HCT116 (cell line): ENCODE results near the gene PTPRA. TPM values are rescaled to one million over a fixed set of nuclear protein-coding genes. Genes with fewer than 3 reads are reported as not detected.

Experiments
- ATAC-seq: fragments of 200-7000 bp; cut with Tn5 transposase; 2 replicates; pipeline ENCODE4 v1.9.1; 2020; ENCODE audit warnings: mild to moderate bottlenecking, moderate library complexity
- BruUV-seq: library from RNA; stranded (reverse); fragments of 400-500 nt; replicated peaks from 2 replicates; lab custom pipeline; 2021; lab: Mats Ljungman, UMichigan
- CTCF ChIA-PET: fragments of 300-600 bp; sonication (Branson Sonifier 250); formaldehyde crosslinking; loops from one replicate; lab custom pipeline; 2021; ENCODE audit warnings: antibody characterized with exemption; lab: Charles Lee
- POLR2A ChIA-PET: fragments of 300-600, 350-600 bp; sonication (Branson Sonifier 250); formaldehyde crosslinking; loops from one replicate; lab custom pipeline; 2021; ENCODE audit warnings: antibody characterized with exemption; lab: Charles Lee
- RAD21 ChIA-PET, 2 experiments: fragments of 300-600 bp; sonication (Branson Sonifier 250); formaldehyde crosslinking; loops; one replicate each; lab custom pipeline; 2023; ENCODE audit warnings: low total read pairs in 2 of 2; ENCODE audit not compliant: uncharacterized antibody in 2 of 2, unreplicated experiment in 2 of 2, low non-redundant PET in 1 of 2; lab: Charles Lee
- DNase-seq: peaks from one replicate; pipeline ENCODE4 v3.0.0-alpha.2; 2010; ENCODE audit warnings: low read depth, low spot score
- H2AFZ ChIP-seq: fragments of 200-600 bp; shearing (Covaris generic), sonication (generic); 2 replicates; pipeline ENCODE4 v1.6.1; 2017; ENCODE audit warnings: low read depth, mixed run types, mixed read lengths, antibody characterized with exemption, low read length; ENCODE audit not compliant: poor library complexity, severe bottlenecking
- H3K27ac ChIP-seq: 2 replicates; pipeline ENCODE4 v1.5.1; 2012; ENCODE audit warnings: low read depth, low read length
- H3K27me3 ChIP-seq: fragments of 200-600 bp; sonication (generic); 2 replicates; pipeline ENCODE4 v1.6.1; 2016; ENCODE audit warnings: mixed run types, low read length, mixed read lengths; ENCODE audit not compliant: insufficient read depth
- H3K36me3 ChIP-seq, 2 experiments: fragments of 200-500 bp in 1 of 2; fragments of 200-600 bp in 1 of 2; sonication (Bioruptor generic) in 1 of 2; sonication (generic) in 1 of 2; 2 replicates each; pipeline versions ENCODE4 v1.5.1 to v1.6.1; 2014 to 2016; ENCODE audit warnings: low read length in 2 of 2, inconsistent platforms in 1 of 2, mixed read lengths in 1 of 2, mixed run types in 1 of 2; ENCODE audit not compliant: insufficient read depth in 2 of 2, control insufficient read depth in 1 of 2
- H3K4me1 ChIP-seq, 2 experiments: fragments of 200-600 bp in 1 of 2; sonication (generic) in 1 of 2; 2 replicates each; pipeline versions ENCODE4 v1.5.1 to v1.6.1; 2012 to 2017; ENCODE audit warnings: low read length in 2 of 2, inconsistent platforms in 1 of 2, mild to moderate bottlenecking in 1 of 2, mixed read lengths in 1 of 2, mixed run types in 1 of 2, moderate library complexity in 1 of 2; ENCODE audit not compliant: insufficient read depth in 2 of 2, control insufficient read depth in 1 of 2
- H3K4me2 ChIP-seq: fragments of 200-600 bp; sonication (generic); 2 replicates; pipeline ENCODE4 v1.6.1; 2017; ENCODE audit warnings: mixed run types, low read length, mixed read lengths
- H3K4me3 ChIP-seq, 2 experiments: fragments of 200-600 bp in 1 of 2; sonication (generic) in 1 of 2; replicated peaks in 1 of 2; 2 replicates each; pipeline ENCODE4 v1.5.1; 2011 to 2016; ENCODE audit warnings: low read length in 2 of 2, control low read depth in 1 of 2, low read depth in 1 of 2, mild to moderate bottlenecking in 1 of 2, mixed read lengths in 1 of 2, mixed run types in 1 of 2
- H3K79me2 ChIP-seq: fragments of 200-600 bp; sonication (generic); 2 replicates; pipeline ENCODE4 v1.6.1; 2017; ENCODE audit warnings: mild to moderate bottlenecking, mixed run types, low read length, moderate library complexity, mixed read lengths; ENCODE audit not compliant: insufficient read depth
- H3K9ac ChIP-seq: fragments of 200-600 bp; sonication (generic); 2 replicates; pipeline ENCODE4 v1.6.1; 2016; ENCODE audit warnings: low read length, mixed read lengths
- H3K9me2 ChIP-seq: fragments of 200-600 bp; sonication (generic), shearing (Covaris generic); 2 replicates; pipeline ENCODE4 v1.6.1; 2017; ENCODE audit warnings: mixed run types, mild to moderate bottlenecking, moderate library complexity; ENCODE audit not compliant: insufficient read depth
- H3K9me3 ChIP-seq, 2 experiments: fragments of 200-500 bp in 1 of 2; fragments of 200-600 bp in 1 of 2; sonication (Bioruptor generic) in 1 of 2; sonication (generic) in 1 of 2; 2 replicates each; pipeline ENCODE4 v1.6.1; 2014 to 2017; ENCODE audit warnings: low read length in 2 of 2, mixed read lengths in 2 of 2, inconsistent platforms in 1 of 2, low read depth in 1 of 2, mild to moderate bottlenecking in 1 of 2, mixed run types in 1 of 2, moderate library complexity in 1 of 2; ENCODE audit not compliant: control insufficient read depth in 1 of 2, insufficient read depth in 1 of 2
- H4K20me1 ChIP-seq: fragments of 200-600 bp; sonication (generic), shearing (Covaris generic); 2 replicates; pipeline ENCODE4 v1.6.1; 2017; ENCODE audit warnings: mixed run types, mild to moderate bottlenecking, moderate library complexity; ENCODE audit not compliant: insufficient read depth
- CEBPB ChIP-seq: IDR thresholded peaks from 2 replicates; pipeline ENCODE4 v1.6.1; 2012; ENCODE audit warnings: low read depth
- EZH2 ChIP-seq: fragments of 200-600 bp; sonication (generic); IDR thresholded peaks from 2 replicates; pipeline ENCODE4 v1.6.1; 2017; ENCODE audit warnings: antibody characterized with exemption, mixed run types
- FOSL1 ChIP-seq: IDR thresholded peaks from 2 replicates; pipeline ENCODE4 v1.6.1; 2012; ENCODE audit warnings: low read depth
- SP1 ChIP-seq: IDR thresholded peaks from 2 replicates; pipeline ENCODE4 v1.6.1; 2012; ENCODE audit warnings: low read depth
- SRF ChIP-seq: IDR thresholded peaks from 2 replicates; pipeline ENCODE4 v1.6.1; 2012; ENCODE audit warnings: low read depth
- TCF7L2 ChIP-seq: IDR thresholded peaks from 2 replicates; pipeline ENCODE4 v1.7.0; 2011; ENCODE audit warnings: borderline replicate concordance, inconsistent platforms; ENCODE audit not compliant: insufficient read depth, insufficient read length; ENCODE audit errors: extremely low read depth
- YY1 ChIP-seq: IDR thresholded peaks from 2 replicates; pipeline ENCODE4 v1.6.1; 2011; ENCODE audit warnings: low read length, low read depth, moderate library complexity, mild to moderate bottlenecking; ENCODE audit not compliant: insufficient replicate concordance; ENCODE audit errors: extremely low read depth
- ZFX ChIP-seq: fragments of 450-650 bp; IDR thresholded peaks from 2 replicates; pipeline ENCODE4 v1.6.1; 2017
- ZNF274 ChIP-seq: fragments of 200-500 bp; sonication (Bioruptor generic); IDR thresholded peaks from 2 replicates; pipeline ENCODE4 v1.6.1; 2014; ENCODE audit warnings: mild to moderate bottlenecking, low read depth, low read length, inconsistent platforms
- intact Hi-C: fragments of 100-400 bp; cut with micrococcal nuclease; formaldehyde crosslinking; loops from 2 replicates; pipeline ENCODE4 v1.10.0; 2022
- total RNA-seq: library from RNA; stranded (reverse); gene quantifications from one replicate; pipeline ENCODE4 v1.2.1, GENCODE V29; 2021; ENCODE audit not compliant: unreplicated experiment
- TF ChIP-seq, protein P1 (sequence below): IDR thresholded peaks from 2 replicates; pipeline ENCODE4 v1.6.1; 2011; ENCODE audit warnings: mild to moderate bottlenecking, low read length, moderate library complexity; ENCODE audit not compliant: insufficient replicate concordance; ENCODE audit errors: extremely low read depth
- TF ChIP-seq, protein P2 (sequence below): IDR thresholded peaks from 2 replicates; pipeline ENCODE4 v1.6.1; 2012; ENCODE audit warnings: low read depth

The PTPRA gene
- total RNA-seq, 1 experiment from 2014 or later: 44.6 TPM

DNA sequence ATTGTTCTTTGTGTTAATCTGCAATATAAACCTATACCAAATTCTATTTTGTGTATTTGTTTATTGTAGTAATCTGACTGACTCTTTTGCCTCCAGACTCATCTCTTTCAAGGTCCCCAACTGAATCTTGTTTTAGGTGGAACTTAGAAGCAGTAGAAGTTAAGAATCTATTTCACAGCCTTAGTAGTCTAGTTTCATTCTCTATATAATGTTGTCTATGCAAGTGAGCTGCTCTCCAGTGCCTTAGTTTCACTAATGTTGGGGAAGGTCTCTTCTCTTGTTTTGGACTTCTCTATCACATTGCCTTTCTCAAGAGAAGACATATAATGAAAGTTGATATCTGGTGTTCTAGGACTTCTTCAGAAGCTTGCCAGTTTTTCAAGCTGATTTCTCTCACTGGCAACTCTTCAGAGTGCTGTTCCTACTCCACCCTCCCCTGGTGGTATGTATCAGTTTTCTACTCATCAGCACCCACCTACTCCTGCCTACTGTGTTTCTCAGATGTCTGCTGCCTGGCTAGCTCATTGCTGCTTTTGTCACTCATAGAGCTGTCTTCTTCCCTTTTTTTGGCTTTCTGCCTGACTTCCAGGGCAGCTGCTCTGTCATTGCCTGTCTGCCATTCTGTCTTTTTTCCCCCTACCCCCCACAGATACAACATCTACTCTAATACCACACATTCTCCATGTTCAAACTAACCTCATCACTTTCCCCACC is 82.1 kb downstream of the PTPRA start:
- H3K9me3 ChIP-seq: no peaks in the 10 kb centered on the region
- no peak overlapping the region for H2AFZ ChIP-seq
- H4K20me1 ChIP-seq: no peaks in the 10 kb centered on the region
- ChIA-PET CTCF (no interaction called here), POLR2A (no interaction called here), RAD21 (no interaction called here)
- H3K9ac ChIP-seq: no peak overlapping the region
- intact Hi-C loops: no loop called here
- no peaks in the 10 kb centered on the region for H3K27me3 ChIP-seq
- H3K36me3 ChIP-seq: peaks cover 3% of the 10 kb centered on the region in 2 experiments; a peak in 1 of 4 replicates
- no peak overlapping the region for H3K4me2 ChIP-seq
- ATAC-seq: no peak
- no peak overlapping the region for H3K4me3 ChIP-seq
- H3K79me2 ChIP-seq: no peaks in the 10 kb centered on the region; the same call in 1 of the 2 replicates
- no peaks in the 10 kb centered on the region for H3K9me2 ChIP-seq
- H3K4me1 ChIP-seq: no peaks in the 10 kb centered on the region
- no TSS peak for BruUV-seq
- no peak overlapping the region for H3K27ac ChIP-seq
- no peak for DNase-seq
- no peak for TF ChIP-seq EZH2
- no peak for TF ChIP-seq FOSL1

DNA sequence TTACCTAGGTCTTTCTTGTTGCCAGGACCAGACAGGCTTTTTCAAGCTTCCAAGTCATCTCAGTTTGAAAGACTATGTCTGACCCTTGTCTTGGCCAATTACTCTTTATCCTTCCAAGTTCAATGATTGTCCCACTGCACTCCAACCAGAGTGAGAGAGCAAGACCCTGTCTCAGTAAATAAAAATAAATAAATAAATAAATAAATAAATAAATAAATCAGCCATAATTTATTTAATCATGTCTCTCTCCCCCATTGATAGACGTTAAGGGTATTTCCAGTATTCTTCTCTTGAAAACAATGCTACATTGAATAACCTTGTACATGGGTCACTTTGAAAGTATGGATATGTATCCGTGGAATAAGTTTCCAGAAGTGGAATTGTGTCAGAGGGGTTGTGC is 83.2 kb downstream of the PTPRA start:
- DNase-seq (no peak), ATAC-seq (no peak)
- H3K79me2 ChIP-seq: no peaks in the 10 kb centered on the region; the same call in 1 of the 2 replicates
- no peaks in the 10 kb centered on the region for H3K27me3 ChIP-seq
- H3K27ac ChIP-seq: no peak overlapping the region
- H4K20me1 ChIP-seq: no peaks in the 10 kb centered on the region
- H3K9me3 ChIP-seq: no peaks in the 10 kb centered on the region
- CTCF ChIA-PET: no interaction called here
- no peaks in the 10 kb centered on the region for H3K4me1 ChIP-seq
- TF ChIP-seq ZFX: no peak
- no peak for TF ChIP-seq SRF
- TF ChIP-seq YY1: no peak
- TF ChIP-seq CEBPB: no peak
- TF ChIP-seq, protein P1, sequence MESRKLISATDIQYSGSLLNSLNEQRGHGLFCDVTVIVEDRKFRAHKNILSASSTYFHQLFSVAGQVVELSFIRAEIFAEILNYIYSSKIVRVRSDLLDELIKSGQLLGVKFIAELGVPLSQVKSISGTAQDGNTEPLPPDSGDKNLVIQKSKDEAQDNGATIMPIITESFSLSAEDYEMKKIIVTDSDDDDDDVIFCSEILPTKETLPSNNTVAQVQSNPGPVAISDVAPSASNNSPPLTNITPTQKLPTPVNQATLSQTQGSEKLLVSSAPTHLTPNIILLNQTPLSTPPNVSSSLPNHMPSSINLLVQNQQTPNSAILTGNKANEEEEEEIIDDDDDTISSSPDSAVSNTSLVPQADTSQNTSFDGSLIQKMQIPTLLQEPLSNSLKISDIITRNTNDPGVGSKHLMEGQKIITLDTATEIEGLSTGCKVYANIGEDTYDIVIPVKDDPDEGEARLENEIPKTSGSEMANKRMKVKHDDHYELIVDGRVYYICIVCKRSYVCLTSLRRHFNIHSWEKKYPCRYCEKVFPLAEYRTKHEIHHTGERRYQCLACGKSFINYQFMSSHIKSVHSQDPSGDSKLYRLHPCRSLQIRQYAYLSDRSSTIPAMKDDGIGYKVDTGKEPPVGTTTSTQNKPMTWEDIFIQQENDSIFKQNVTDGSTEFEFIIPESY: no peak
- TF ChIP-seq FOSL1: no peak
- no peak for TF ChIP-seq SP1
- no peak for TF ChIP-seq TCF7L2
- TF ChIP-seq ZNF274: no peak
- TF ChIP-seq, protein P2, sequence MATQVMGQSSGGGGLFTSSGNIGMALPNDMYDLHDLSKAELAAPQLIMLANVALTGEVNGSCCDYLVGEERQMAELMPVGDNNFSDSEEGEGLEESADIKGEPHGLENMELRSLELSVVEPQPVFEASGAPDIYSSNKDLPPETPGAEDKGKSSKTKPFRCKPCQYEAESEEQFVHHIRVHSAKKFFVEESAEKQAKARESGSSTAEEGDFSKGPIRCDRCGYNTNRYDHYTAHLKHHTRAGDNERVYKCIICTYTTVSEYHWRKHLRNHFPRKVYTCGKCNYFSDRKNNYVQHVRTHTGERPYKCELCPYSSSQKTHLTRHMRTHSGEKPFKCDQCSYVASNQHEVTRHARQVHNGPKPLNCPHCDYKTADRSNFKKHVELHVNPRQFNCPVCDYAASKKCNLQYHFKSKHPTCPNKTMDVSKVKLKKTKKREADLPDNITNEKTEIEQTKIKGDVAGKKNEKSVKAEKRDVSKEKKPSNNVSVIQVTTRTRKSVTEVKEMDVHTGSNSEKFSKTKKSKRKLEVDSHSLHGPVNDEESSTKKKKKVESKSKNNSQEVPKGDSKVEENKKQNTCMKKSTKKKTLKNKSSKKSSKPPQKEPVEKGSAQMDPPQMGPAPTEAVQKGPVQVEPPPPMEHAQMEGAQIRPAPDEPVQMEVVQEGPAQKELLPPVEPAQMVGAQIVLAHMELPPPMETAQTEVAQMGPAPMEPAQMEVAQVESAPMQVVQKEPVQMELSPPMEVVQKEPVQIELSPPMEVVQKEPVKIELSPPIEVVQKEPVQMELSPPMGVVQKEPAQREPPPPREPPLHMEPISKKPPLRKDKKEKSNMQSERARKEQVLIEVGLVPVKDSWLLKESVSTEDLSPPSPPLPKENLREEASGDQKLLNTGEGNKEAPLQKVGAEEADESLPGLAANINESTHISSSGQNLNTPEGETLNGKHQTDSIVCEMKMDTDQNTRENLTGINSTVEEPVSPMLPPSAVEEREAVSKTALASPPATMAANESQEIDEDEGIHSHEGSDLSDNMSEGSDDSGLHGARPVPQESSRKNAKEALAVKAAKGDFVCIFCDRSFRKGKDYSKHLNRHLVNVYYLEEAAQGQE: no peak
- H3K36me3 ChIP-seq: peaks cover 2 to 3% of the 10 kb centered on the region in 2 experiments; a peak in 1 of 4 replicates
- intact Hi-C loops: no loop called here
- H2AFZ ChIP-seq: no peak overlapping the region
- no TSS peak for BruUV-seq
- no peak overlapping the region for H3K9ac ChIP-seq
- RAD21 ChIA-PET: no interaction called here
- no peaks in the 10 kb centered on the region for H3K9me2 ChIP-seq
- H3K4me3 ChIP-seq: no peak overlapping the region
- POLR2A ChIA-PET: no interaction called here
- H3K4me2 ChIP-seq: no peak overlapping the region
